T-helper 2 cell treated with Interferon-gamma antibody and Interleukin-4, amounts not matched to agents 5 μg/mL and 100 μg/mL, for 36 hours (primary cell): ENCODE measurements around the gene SOS2.

Experiments used
- DNase-seq: peaks from one replicate; pipeline ENCODE4 v3.0.0; 2021; ENCODE audit warnings: low spot score
- H3K27ac Mint-ChIP-seq: one replicate; pipeline ENCODE4 v1.8.0; 2021; ENCODE audit warnings: mild to moderate bottlenecking, mixed read lengths
- H3K27me3 Mint-ChIP-seq: one replicate; pipeline ENCODE4 v1.8.0; 2021; ENCODE audit warnings: low read depth, mixed read lengths
- H3K36me3 Mint-ChIP-seq: one replicate; pipeline ENCODE4 v1.8.0; 2021; ENCODE audit warnings: low read depth, mixed read lengths
- H3K4me1 Mint-ChIP-seq: one replicate; pipeline ENCODE4 v1.8.0; 2021; ENCODE audit warnings: low read depth, mixed read lengths
- H3K4me3 Mint-ChIP-seq: one replicate; pipeline ENCODE4 v1.8.0; 2022; ENCODE audit warnings: mild to moderate bottlenecking, moderate library complexity, mixed read lengths
- H3K9me3 Mint-ChIP-seq: one replicate; pipeline ENCODE4 v1.8.0; 2021; ENCODE audit warnings: mixed read lengths

Gene SOS2

GRCh38 chr14:50231475-50232275 is at the start of gene SOS2:
TSS of gene SOS2 (minus strand) at chr14:50231578. CDS start at chr14:50231283, 295 bp downstream.
- peak; percentile 86 for DNase-seq
- H3K4me1 Mint-ChIP-seq, result peaks cover 43% of the 10 kb centered on the region

GRCh38 chr14:50272498-50272897 is 41.1 kb upstream of the SOS2 start:
- no peak overlapping the region for H3K4me3 Mint-ChIP-seq
- peaks cover 6% of the 10 kb centered on the region for H3K36me3 Mint-ChIP-seq
- no peak overlapping the region for H3K27ac Mint-ChIP-seq
- H3K9me3 Mint-ChIP-seq, result no peaks in the 10 kb centered on the region
- no peaks in the 10 kb centered on the region for H3K27me3 Mint-ChIP-seq
- DNase-seq, result no peak
- no peaks in the 10 kb centered on the region for H3K4me1 Mint-ChIP-seq

More at GRCh38 chr14:50231475-50232275, at the start of gene SOS2:
- Mint-ChIP-seq H3K9me3 (peaks cover 14% of the 10 kb centered on the region), H3K4me3 (peak within 1 kb of the TSS; percentile 93), H3K27ac (peak within 1 kb of the TSS; percentile 93), H3K36me3 (peaks cover 19% of the 10 kb centered on the region), H3K27me3 (peaks cover 8% of the 10 kb centered on the region)

GRCh38 chr14:50270932-50271331 is 39.6 kb upstream of the SOS2 start:
- Mint-ChIP-seq H3K9me3 (no peaks in the 10 kb centered on the region), H3K36me3 (peaks cover 3% of the 10 kb centered on the region), H3K4me3 (no peak overlapping the region), H3K27me3 (no peaks in the 10 kb centered on the region), H3K27ac (no peak overlapping the region), H3K4me1 (no peaks in the 10 kb centered on the region)
- no peak for DNase-seq

- no peak overlapping the region for H3K4me3 Mint-ChIP-seq
- H3K27me3 Mint-ChIP-seq, result no peaks in the 10 kb centered on the region
- DNase-seq, result no peak
- H3K27ac Mint-ChIP-seq, result no peak overlapping the region
- no peaks in the 10 kb centered on the region for H3K9me3 Mint-ChIP-seq
- H3K4me1 Mint-ChIP-seq, result peaks cover 5% of the 10 kb centered on the region
- peaks cover 12% of the 10 kb centered on the region for H3K36me3 Mint-ChIP-seq
These were observed 33.7 kb upstream of the SOS2 start for GRCh38 chr14:50265029-50265428.

- Mint-ChIP-seq H3K4me1 (peaks cover 5% of the 10 kb centered on the region), H3K27ac (no peak overlapping the region), H3K9me3 (no peaks in the 10 kb centered on the region), H3K36me3 (peaks cover 9% of the 10 kb centered on the region), H3K27me3 (no peaks in the 10 kb centered on the region), H3K4me3 (no peak overlapping the region)
- no peak for DNase-seq
These were observed 31.9 kb upstream of the SOS2 start for GRCh38 chr14:50263321-50263720.

- Mint-ChIP-seq H3K27ac (no peak overlapping the region), H3K9me3 (no peaks in the 10 kb centered on the region), H3K27me3 (no peaks in the 10 kb centered on the region), H3K4me3 (no peak overlapping the region), H3K36me3 (peaks cover 12% of the 10 kb centered on the region), H3K4me1 (peaks cover 9% of the 10 kb centered on the region)
- no peak for DNase-seq
These were observed 31.5 kb upstream of the SOS2 start for GRCh38 chr14:50262865-50263264.

- DNase-seq, result no peak
- H3K4me1 Mint-ChIP-seq, result peaks cover 14% of the 10 kb centered on the region
- peak overlapping the region; percentile 55 for H3K27ac Mint-ChIP-seq
- no peaks in the 10 kb centered on the region for H3K27me3 Mint-ChIP-seq
- H3K9me3 Mint-ChIP-seq, result no peaks in the 10 kb centered on the region
- no peak overlapping the region for H3K4me3 Mint-ChIP-seq
- H3K36me3 Mint-ChIP-seq, result peaks cover 12% of the 10 kb centered on the region
These were observed 29.1 kb upstream of the SOS2 start for GRCh38 chr14:50260511-50260910.

GRCh38 chr14:50260072-50260471 is 28.7 kb upstream of the SOS2 start:
- Mint-ChIP-seq H3K4me1 (peaks cover 14% of the 10 kb centered on the region), H3K36me3 (peaks cover 12% of the 10 kb centered on the region), H3K9me3 (no peaks in the 10 kb centered on the region), H3K27me3 (no peaks in the 10 kb centered on the region), H3K27ac (no peak overlapping the region), H3K4me3 (no peak overlapping the region)
- DNase-seq, result no peak

- H3K27ac Mint-ChIP-seq, result peak overlapping the region; percentile 55
- H3K9me3 Mint-ChIP-seq, result peaks cover 4% of the 10 kb centered on the region
- no peak overlapping the region for H3K4me3 Mint-ChIP-seq
These were observed 26.4 kb upstream of the SOS2 start for GRCh38 chr14:50257732-50258131.

GRCh38 chr14:50254248-50254647 is 22.9 kb upstream of the SOS2 start:
- no peak overlapping the region for H3K4me3 Mint-ChIP-seq
- peaks cover 5% of the 10 kb centered on the region for H3K9me3 Mint-ChIP-seq
- H3K4me1 Mint-ChIP-seq, result peaks cover 8% of the 10 kb centered on the region
- H3K27ac Mint-ChIP-seq, result no peak overlapping the region
- no peak for DNase-seq
- H3K36me3 Mint-ChIP-seq, result peaks cover 21% of the 10 kb centered on the region
- H3K27me3 Mint-ChIP-seq, result no peaks in the 10 kb centered on the region

More at GRCh38 chr14:50257732-50258131, 26.4 kb upstream of the SOS2 start:
- Mint-ChIP-seq H3K4me1 (peaks cover 14% of the 10 kb centered on the region), H3K27me3 (no peaks in the 10 kb centered on the region), H3K36me3 (peaks cover 15% of the 10 kb centered on the region)
- no peak for DNase-seq

- Mint-ChIP-seq H3K27me3 (no peaks in the 10 kb centered on the region), H3K4me3 (no peak overlapping the region), H3K4me1 (no peaks in the 10 kb centered on the region), H3K9me3 (peaks cover 5% of the 10 kb centered on the region), H3K27ac (no peak overlapping the region), H3K36me3 (peaks cover 28% of the 10 kb centered on the region)
- no peak for DNase-seq
These were observed 17.9 kb upstream of the SOS2 start for GRCh38 chr14:50249136-50249775.

- peaks cover 15% of the 10 kb centered on the region for H3K36me3 Mint-ChIP-seq
- DNase-seq, result no peak
- no peaks in the 10 kb centered on the region for H3K9me3 Mint-ChIP-seq
- no peak overlapping the region for H3K4me3 Mint-ChIP-seq
- H3K4me1 Mint-ChIP-seq, result no peaks in the 10 kb centered on the region
- H3K27me3 Mint-ChIP-seq, result no peaks in the 10 kb centered on the region
- no peak overlapping the region for H3K27ac Mint-ChIP-seq
These were observed 15.9 kb upstream of the SOS2 start for GRCh38 chr14:50247245-50247644.

- Mint-ChIP-seq H3K36me3 (peaks cover 6% of the 10 kb centered on the region), H3K27ac (no peak overlapping the region), H3K27me3 (no peaks in the 10 kb centered on the region), H3K9me3 (no peaks in the 10 kb centered on the region), H3K4me1 (no peaks in the 10 kb centered on the region), H3K4me3 (no peak overlapping the region)
- DNase-seq, result no peak
These were observed 11.4 kb upstream of the SOS2 start for GRCh38 chr14:50242566-50243310.

- Mint-ChIP-seq H3K4me3 (no peak overlapping the region), H3K27ac (no peak overlapping the region), H3K36me3 (peaks cover 12% of the 10 kb centered on the region), H3K27me3 (no peaks in the 10 kb centered on the region), H3K4me1 (peaks cover 4% of the 10 kb centered on the region), H3K9me3 (no peaks in the 10 kb centered on the region)
- no peak for DNase-seq
These were observed 10.7 kb upstream of the SOS2 start for GRCh38 chr14:50242096-50242495.
